22Rv1 (cell line): ENCODE measurements around the gene MET.

Experiments used
- ZFX ChIP-seq: fragments of 450-650 bp; IDR thresholded peaks from 2 replicates; pipeline ENCODE4 v1.6.1; 2017; ENCODE audit warnings: antibody characterized with exemption, borderline replicate concordance
- TF ChIP-seq, protein P1 (sequence below): fragments of 450-650 bp; IDR thresholded peaks from 2 replicates; pipeline ENCODE4 v1.5.1; 2017; ENCODE audit warnings: mild to moderate bottlenecking

DNA sequence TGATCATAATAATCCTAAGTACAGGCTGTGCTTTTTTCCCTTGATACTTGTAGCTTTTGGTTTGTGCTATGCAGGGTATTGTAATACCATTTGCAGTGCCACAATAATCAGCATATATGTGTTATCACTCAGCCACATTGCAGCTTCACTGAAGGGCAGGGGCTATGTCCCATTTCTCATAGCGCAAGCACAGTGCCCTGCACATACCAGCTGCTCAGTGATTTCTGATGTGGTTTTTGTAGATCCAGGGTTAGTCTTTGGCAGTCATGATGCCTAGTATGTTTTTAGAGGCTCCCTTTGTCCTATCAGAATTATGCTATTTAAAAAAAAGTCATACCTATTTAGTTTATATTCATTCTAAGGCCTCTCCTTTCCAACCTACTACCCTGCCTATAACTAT, 25.8 kb downstream of the MET start:
- TF ChIP-seq, protein P1, sequence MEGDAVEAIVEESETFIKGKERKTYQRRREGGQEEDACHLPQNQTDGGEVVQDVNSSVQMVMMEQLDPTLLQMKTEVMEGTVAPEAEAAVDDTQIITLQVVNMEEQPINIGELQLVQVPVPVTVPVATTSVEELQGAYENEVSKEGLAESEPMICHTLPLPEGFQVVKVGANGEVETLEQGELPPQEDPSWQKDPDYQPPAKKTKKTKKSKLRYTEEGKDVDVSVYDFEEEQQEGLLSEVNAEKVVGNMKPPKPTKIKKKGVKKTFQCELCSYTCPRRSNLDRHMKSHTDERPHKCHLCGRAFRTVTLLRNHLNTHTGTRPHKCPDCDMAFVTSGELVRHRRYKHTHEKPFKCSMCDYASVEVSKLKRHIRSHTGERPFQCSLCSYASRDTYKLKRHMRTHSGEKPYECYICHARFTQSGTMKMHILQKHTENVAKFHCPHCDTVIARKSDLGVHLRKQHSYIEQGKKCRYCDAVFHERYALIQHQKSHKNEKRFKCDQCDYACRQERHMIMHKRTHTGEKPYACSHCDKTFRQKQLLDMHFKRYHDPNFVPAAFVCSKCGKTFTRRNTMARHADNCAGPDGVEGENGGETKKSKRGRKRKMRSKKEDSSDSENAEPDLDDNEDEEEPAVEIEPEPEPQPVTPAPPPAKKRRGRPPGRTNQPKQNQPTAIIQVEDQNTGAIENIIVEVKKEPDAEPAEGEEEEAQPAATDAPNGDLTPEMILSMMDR: no peak
- no peak for TF ChIP-seq ZFX
